Keratinocyte (primary cell): Measurements from ENCODE around the gene PPP6R1. TPM values are rescaled to one million over a fixed set of nuclear protein-coding genes. Genes with fewer than 3 reads are reported as not detected.

Experiments used
- DNase-seq: peaks from one replicate; pipeline ENCODE4 v3.0.0-alpha.2; 2011; ENCODE audit warnings: low read depth, missing footprints, low spot score
- FAIRE-seq: peaks from 2 replicates; lab custom pipeline; 2011; peaks lifted over from hg19 to GRCh38; lab: Jason Lieb, UNC
- H2AFZ ChIP-seq: 2 replicates; pipeline ENCODE4 v1.6.0; 2012; ENCODE audit warnings: low read length, control low read depth, inconsistent platforms; ENCODE audit not compliant: control insufficient read depth
- H3K27ac ChIP-seq: 2 replicates; pipeline ENCODE4 v1.5.1; 2011; ENCODE audit warnings: low read length; ENCODE audit not compliant: control insufficient read depth, insufficient read depth
- H3K27me3 ChIP-seq: 3 replicates; pipeline ENCODE4 v1.6.0; 2011; ENCODE audit warnings: low read length; ENCODE audit not compliant: control insufficient read depth, insufficient read depth; ENCODE audit errors: extremely low read depth
- H3K36me3 ChIP-seq, 2 experiments: 2 replicates in 1 of 2; 3 replicates in 1 of 2; pipeline ENCODE4 v1.5.1; 2011; ENCODE audit warnings: low read length in 2 of 2, mild to moderate bottlenecking in 1 of 2; ENCODE audit not compliant: control insufficient read depth in 2 of 2, insufficient read depth in 2 of 2; ENCODE audit errors: extremely low read depth in 1 of 2
- H3K4me1 ChIP-seq: 3 replicates; pipeline ENCODE4 v1.5.1; 2011; ENCODE audit warnings: low read length; ENCODE audit not compliant: control insufficient read depth, insufficient read depth; ENCODE audit errors: extremely low read depth
- H3K4me2 ChIP-seq: 3 replicates; pipeline ENCODE4 v1.6.0; 2011; ENCODE audit warnings: low read depth, low read length; ENCODE audit not compliant: control insufficient read depth, insufficient read depth; ENCODE audit errors: extremely low read depth
- H3K4me3 ChIP-seq, 3 experiments: fragments of 200-600 bp in 1 of 3; sonication (generic) in 1 of 3; 2 replicates in 2 of 3; 3 replicates in 1 of 3; pipeline ENCODE4 v1.5.1; 2011 to 2016; ENCODE audit warnings: low read length in 3 of 3, mild to moderate bottlenecking in 3 of 3, control low read depth in 2 of 3, inconsistent platforms in 1 of 3, low read depth in 1 of 3, mixed read lengths in 1 of 3, mixed run types in 1 of 3, moderate library complexity in 1 of 3; ENCODE audit not compliant: control insufficient read depth in 2 of 3, insufficient read depth in 2 of 3; ENCODE audit errors: extremely low read depth in 1 of 3
- H3K79me2 ChIP-seq: 2 replicates; pipeline ENCODE4 v1.6.0; 2012; ENCODE audit warnings: low read length; ENCODE audit not compliant: control insufficient read depth, insufficient read depth
- H3K9ac ChIP-seq: 3 replicates; pipeline ENCODE4 v1.6.0; 2011; ENCODE audit warnings: low read length; ENCODE audit not compliant: control insufficient read depth, insufficient read depth; ENCODE audit errors: extremely low read depth
- H3K9me1 ChIP-seq: 3 replicates; pipeline ENCODE4 v1.6.0; 2011; ENCODE audit warnings: low read length; ENCODE audit not compliant: control insufficient read depth, insufficient read depth; ENCODE audit errors: extremely low read depth
- H3K9me3 ChIP-seq: 2 replicates; pipeline ENCODE4 v1.5.1; 2012; ENCODE audit warnings: low read depth, low read length; ENCODE audit not compliant: control insufficient read depth
- H4K20me1 ChIP-seq: 3 replicates; pipeline ENCODE4 v1.6.0; 2011; ENCODE audit warnings: low read length; ENCODE audit not compliant: control insufficient read depth, insufficient read depth; ENCODE audit errors: extremely low read depth
- CTCF ChIP-seq, 3 experiments: IDR thresholded peaks in 1 of 3; conservative IDR thresholded peaks in 1 of 3; optimal IDR thresholded peaks in 1 of 3; 2 replicates in 2 of 3; 3 replicates in 1 of 3; pipeline versions ENCODE3 to v1.5.1; 2011; ENCODE audit warnings: low read length in 3 of 3, mild to moderate bottlenecking in 3 of 3, moderate library complexity in 2 of 3, control low read depth in 1 of 3, inconsistent platforms in 1 of 3; ENCODE audit not compliant: insufficient read depth in 2 of 3; ENCODE audit errors: extremely low read depth in 1 of 3
- EZH2 ChIP-seq: IDR thresholded peaks from one replicate; pipeline ENCODE4 v1.6.1; 2012; ENCODE audit warnings: inconsistent platforms, mild to moderate bottlenecking, low read length, moderate library complexity
- dilution Hi-C: fragments of 300-500 bp; cut with MboI; formaldehyde crosslinking; loops from one replicate; pipeline ENCODE4 v1.7.0; 2020; ENCODE audit warnings: low sequenced_read_pairs; ENCODE audit not compliant: extremely low pct_ligation_motif_present
- polyA plus RNA-seq, 5 experiments: library from polyadenylated mRNA; depleted of rRNA in 3 of 5; stranded (reverse) in 3 of 5; stranded (forward) in 1 of 5; unstranded in 1 of 5; fragments of >200 nt; gene quantifications; 1 replicate in 1 of 5; 2 replicates in 3 of 5; 3 replicates in 1 of 5; pipeline versions ENCODE4 v1.2.1 to v1.2.3, GENCODE V29; 2011 to 2012; ENCODE audit warnings: missing spikeins in 2 of 5, low read depth in 1 of 5, low replicate concordance in 1 of 5

Gene PPP6R1
- polyA plus RNA-seq, 1 donor (not counting 4 experiments of a cell fraction or from before 2014, with no cell fraction given) = 26.7 TPM

- TF ChIP-seq EZH2 (no peak), CTCF (optimal IDR thresholded peaks at IDR 0.05 in 1 of 3, IDR thresholded peaks at IDR 0.05 in 1 of 3, conservative IDR thresholded peaks at IDR 0.05 in 1 of 3; ENCODE audit: extremely low read depth in 1 of 3, insufficient read depth in 2 of 3, low read length in 3 of 3) (no peak)
- no peak overlapping the region for H3K27ac ChIP-seq
- no peaks in the 10 kb centered on the region for H3K4me1 ChIP-seq
- H3K27me3 ChIP-seq = no peaks in the 10 kb centered on the region
- dilution Hi-C loops = no loop called here
- peaks cover 2% of the 10 kb centered on the region for H4K20me1 ChIP-seq
- no peak overlapping the region for H3K4me3 ChIP-seq
- peaks cover 51 to 54% of the 10 kb centered on the region in 2 experiments for H3K36me3 ChIP-seq
- no peak overlapping the region for H2AFZ ChIP-seq
- FAIRE-seq (no peak), DNase-seq (no peak)
- H3K4me2 ChIP-seq = no peak overlapping the region
- peaks cover under 1% of the 10 kb centered on the region for H3K79me2 ChIP-seq
- H3K9ac ChIP-seq = no peak overlapping the region
- no peaks in the 10 kb centered on the region for H3K9me1 ChIP-seq
- no peaks in the 10 kb centered on the region for H3K9me3 ChIP-seq
These were observed 19.8 kb downstream of the PPP6R1 start for GRCh38 chr19:55239004-55239403.

GRCh38 chr19:55238030-55238429 is 20.8 kb downstream of the PPP6R1 start:
- DNase-seq (no peak), FAIRE-seq (no peak)
- Histone ChIP-seq H3K27ac (no peak overlapping the region), H4K20me1 (peaks cover 2% of the 10 kb centered on the region), H3K27me3 (no peaks in the 10 kb centered on the region), H3K36me3 (peaks cover 51 to 55% of the 10 kb centered on the region in 2 experiments), H3K79me2 (no peaks in the 10 kb centered on the region), H3K4me2 (no peak overlapping the region), H2AFZ (no peak overlapping the region), H3K9ac (no peak overlapping the region), H3K9me1 (no peaks in the 10 kb centered on the region), H3K9me3 (no peaks in the 10 kb centered on the region), H3K4me3 (no peak overlapping the region), H3K4me1 (no peaks in the 10 kb centered on the region)
- dilution Hi-C loops = no loop called here
- TF ChIP-seq EZH2 (no peak), CTCF (optimal IDR thresholded peaks at IDR 0.05 in 1 of 3, IDR thresholded peaks at IDR 0.05 in 1 of 3, conservative IDR thresholded peaks at IDR 0.05 in 1 of 3; ENCODE audit: extremely low read depth in 1 of 3, insufficient read depth in 2 of 3, low read length in 3 of 3) (no peak)
